T-helper 17 cell (primary cell): ENCODE measurements around the gene C1orf50. TPM values are rescaled to one million over a fixed set of nuclear protein-coding genes. Genes with fewer than 3 reads are reported as not detected.

Experiments
- ATAC-seq: fragments of 150-1000 bp; cut with Tn5 transposase; 2 replicates; pipeline ENCODE4 v1.10.0; 2021; ENCODE audit warnings: mild to moderate bottlenecking, moderate library complexity
- DNase-seq, 3 donors: peaks; one replicate each; pipeline versions ENCODE4 v3.0.0 to v3.0.0-alpha.2; 2020 to 2021
- H3K9me3 ChIP-seq: one replicate; pipeline ENCODE4 v1.7.0; 2013; ENCODE audit warnings: low read length, mild to moderate bottlenecking; ENCODE audit not compliant: control insufficient read depth, poor library complexity, severe bottlenecking
- H3K27ac Mint-ChIP-seq: one replicate; pipeline ENCODE4 v1.8.0; 2022; ENCODE audit warnings: mild to moderate bottlenecking, moderate library complexity, mixed read lengths
- H3K27me3 Mint-ChIP-seq: one replicate; pipeline ENCODE4 v1.8.0; 2022; ENCODE audit warnings: mixed read lengths
- H3K36me3 Mint-ChIP-seq: one replicate; pipeline ENCODE4 v1.8.0; 2022; ENCODE audit warnings: low read depth, mixed read lengths
- H3K4me1 Mint-ChIP-seq: one replicate; pipeline ENCODE4 v1.8.0; 2022; ENCODE audit warnings: mild to moderate bottlenecking, mixed read lengths
- H3K4me3 Mint-ChIP-seq: one replicate; pipeline ENCODE4 v1.8.0; 2022; ENCODE audit warnings: mild to moderate bottlenecking, moderate library complexity, mixed read lengths
- total RNA-seq, 4 donors: library from RNA in 2 of 4; stranded (reverse) in 2 of 4; gene quantifications; one replicate each; pipeline ENCODE4 v1.2.3 and lab custom pipeline; 2022 to 2026

Gene C1orf50
- total RNA-seq, 2 donors from 2014 or later = 14.8 to 15.5 TPM

- Mint-ChIP-seq H3K4me3 (no peak overlapping the region), H3K4me1 (peaks cover 12% of the 10 kb centered on the region), H3K27me3 (no peaks in the 10 kb centered on the region), H3K36me3 (no peaks in the 10 kb centered on the region), H3K27ac (no peak overlapping the region)
- DNase-seq (no peak), ATAC-seq (no peak)
- H3K9me3 ChIP-seq = no peaks in the 10 kb centered on the region
Observed at GRCh38 chr1:42735477-42736105, 31.5 kb upstream of the C1orf50 start.

DNA sequence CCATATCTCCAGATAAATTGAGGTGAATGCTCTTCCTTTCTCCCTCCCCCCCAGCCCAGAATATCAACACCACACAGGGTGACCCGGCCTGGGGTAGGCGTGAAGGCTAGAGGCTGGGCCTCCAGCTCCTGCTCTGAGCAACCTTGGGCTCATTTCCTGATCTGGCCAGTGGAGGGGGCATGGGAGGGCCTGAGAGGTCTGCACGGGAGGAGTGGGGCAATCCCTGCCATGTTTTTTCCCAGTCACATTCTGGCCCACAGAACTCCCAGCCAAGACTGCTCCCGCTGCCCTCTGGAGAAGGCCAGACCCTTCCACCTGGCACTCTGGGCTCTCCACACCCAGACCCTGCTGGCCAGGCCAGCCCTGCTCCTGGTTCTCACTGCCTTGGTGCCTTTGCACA is 30.9 kb upstream of the C1orf50 start:
- ATAC-seq = no peak
- Mint-ChIP-seq H3K4me3 (no peak overlapping the region), H3K36me3 (no peaks in the 10 kb centered on the region), H3K27ac (peak overlapping the region; percentile 95), H3K27me3 (no peaks in the 10 kb centered on the region), H3K4me1 (peaks cover 12% of the 10 kb centered on the region)
- no peak for DNase-seq
- no peaks in the 10 kb centered on the region for H3K9me3 ChIP-seq

DNA sequence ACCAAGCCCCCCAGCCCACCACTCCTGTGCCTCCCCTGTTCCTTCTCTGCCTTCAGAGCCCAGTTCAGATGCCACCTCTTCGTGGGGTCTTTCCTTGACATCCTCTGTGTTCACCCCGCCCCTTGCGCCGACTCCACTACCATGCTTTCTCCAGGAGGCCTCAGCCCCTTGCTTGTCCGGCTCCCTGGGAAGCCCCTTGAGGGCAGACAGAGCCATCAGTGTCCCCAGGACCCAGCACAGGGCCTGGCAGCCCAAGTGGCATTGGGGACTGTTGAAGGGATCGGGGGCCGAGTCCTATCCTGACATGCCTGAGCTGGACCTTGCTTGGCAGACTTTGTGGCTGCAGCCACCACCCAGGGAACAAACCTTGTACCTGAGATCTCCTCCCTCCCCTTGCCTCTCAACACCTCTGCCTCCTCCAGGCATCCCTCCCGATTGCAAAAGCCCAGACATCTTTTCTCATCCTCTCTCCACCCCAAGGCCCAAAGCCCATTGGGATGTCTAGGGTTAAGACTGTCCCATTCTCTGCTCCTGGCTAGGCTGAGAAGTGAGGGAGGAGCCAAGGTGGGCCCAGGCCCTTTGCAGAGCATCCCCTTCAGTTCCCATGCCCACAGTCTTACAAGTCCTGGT is 30.4 kb upstream of the C1orf50 start:
- peak overlapping the region; percentile 95 for H3K27ac Mint-ChIP-seq
- H3K27me3 Mint-ChIP-seq = no peaks in the 10 kb centered on the region
- no peak overlapping the region for H3K4me3 Mint-ChIP-seq
- ATAC-seq (no peak), DNase-seq (no peak)
- H3K4me1 Mint-ChIP-seq = peaks cover 12% of the 10 kb centered on the region
- no peaks in the 10 kb centered on the region for H3K9me3 ChIP-seq
- H3K36me3 Mint-ChIP-seq = no peaks in the 10 kb centered on the region

- ATAC-seq (peak; percentile 25), DNase-seq (no peak)
- no peaks in the 10 kb centered on the region for H3K9me3 ChIP-seq
- H3K4me1 Mint-ChIP-seq = peaks cover 12% of the 10 kb centered on the region
- peak overlapping the region; percentile 95 for H3K27ac Mint-ChIP-seq
- no peak overlapping the region for H3K4me3 Mint-ChIP-seq
- H3K36me3 Mint-ChIP-seq = no peaks in the 10 kb centered on the region
- no peaks in the 10 kb centered on the region for H3K27me3 Mint-ChIP-seq
Observed at GRCh38 chr1:42737257-42737656, 29.8 kb upstream of the C1orf50 start.

DNA sequence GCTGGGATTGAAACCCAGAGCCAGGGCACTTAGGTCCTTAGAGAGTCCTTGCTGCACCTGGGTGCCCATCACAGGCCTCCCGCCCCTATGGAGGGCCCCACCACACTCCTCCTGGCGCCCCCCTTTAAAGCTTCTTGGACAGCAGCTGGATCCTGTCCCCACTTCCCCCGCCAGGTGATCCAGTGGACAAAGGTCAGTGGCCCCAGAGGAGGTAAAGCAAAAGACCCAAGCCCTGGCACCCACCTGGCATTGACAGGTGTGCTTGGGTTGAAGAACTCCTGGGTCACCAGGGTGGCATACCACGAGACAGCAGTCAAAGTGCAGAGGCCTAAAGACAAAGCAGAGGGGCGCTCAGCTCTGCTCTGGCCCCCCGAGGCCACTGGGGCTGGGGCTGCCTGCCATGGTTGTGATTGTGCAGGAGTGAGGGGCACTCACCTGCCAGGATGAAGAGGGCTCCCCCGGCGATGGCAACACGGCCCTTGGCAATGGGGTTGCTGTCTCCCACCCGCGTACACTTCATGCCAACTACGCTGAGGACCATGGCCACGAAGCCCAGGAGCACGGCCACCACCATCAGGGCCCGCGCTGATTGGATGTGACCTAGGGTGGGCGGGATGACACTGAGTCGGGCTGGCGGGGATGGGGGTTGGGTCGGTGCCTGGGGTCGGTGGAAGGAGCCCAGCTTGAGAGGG is 28.9 kb upstream of the C1orf50 start:
- no peak for DNase-seq
- H3K4me3 Mint-ChIP-seq = no peak overlapping the region
- H3K9me3 ChIP-seq = no peaks in the 10 kb centered on the region
- no peaks in the 10 kb centered on the region for H3K27me3 Mint-ChIP-seq
- peaks cover 12% of the 10 kb centered on the region for H3K4me1 Mint-ChIP-seq
- no peak for ATAC-seq
- peak overlapping the region; percentile 95 for H3K27ac Mint-ChIP-seq
- no peaks in the 10 kb centered on the region for H3K36me3 Mint-ChIP-seq

DNA sequence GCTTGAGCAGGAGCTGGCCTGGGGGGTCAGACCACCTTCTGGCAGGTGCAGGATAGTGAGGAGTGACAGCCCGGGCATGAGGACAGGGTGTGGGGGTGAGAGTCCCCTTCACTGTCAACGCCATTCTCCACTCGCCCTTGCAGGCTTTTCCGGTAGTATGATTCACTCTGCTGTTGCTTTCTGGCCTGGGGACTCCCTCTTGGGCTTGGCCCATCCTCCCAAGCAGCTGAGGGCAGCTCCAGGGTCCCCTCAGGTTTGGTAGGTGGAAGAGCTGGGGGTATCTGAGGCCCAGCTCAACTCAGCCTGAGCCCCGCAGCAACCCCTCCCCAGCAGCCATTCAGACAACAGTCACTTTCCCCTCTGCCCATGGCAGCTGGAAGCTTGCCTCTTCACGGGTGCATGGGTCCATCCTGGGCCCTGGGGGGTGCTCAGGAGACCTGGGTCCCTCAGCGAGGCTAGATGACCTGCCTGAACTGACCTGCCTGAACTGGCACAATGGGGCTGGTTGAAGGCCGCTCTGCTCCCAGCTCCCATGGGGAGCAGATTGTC is 28.3 kb upstream of the C1orf50 start:
- Mint-ChIP-seq H3K27ac (peak overlapping the region; percentile 32), H3K36me3 (no peaks in the 10 kb centered on the region), H3K4me1 (peaks cover 14% of the 10 kb centered on the region), H3K4me3 (no peak overlapping the region), H3K27me3 (no peaks in the 10 kb centered on the region)
- DNase-seq (no peak), ATAC-seq (no peak)
- no peaks in the 10 kb centered on the region for H3K9me3 ChIP-seq

- Mint-ChIP-seq H3K36me3 (no peaks in the 10 kb centered on the region), H3K27ac (peak within 1 kb of the TSS; percentile 32), H3K4me1 (peaks cover 14% of the 10 kb centered on the region), H3K27me3 (no peaks in the 10 kb centered on the region), H3K4me3 (no peak within 1 kb of the TSS)
- DNase-seq (no peak), ATAC-seq (no peak)
- H3K9me3 ChIP-seq = no peaks in the 10 kb centered on the region
Observed at GRCh38 chr1:42739753-42740700, 27.0 kb upstream of the C1orf50 start, which contains the start of gene CLDN19. Gene CLDN19 (minus strand): TSS chr1:42740236. CDS start chr1:42740063, 173 bp downstream.

DNA sequence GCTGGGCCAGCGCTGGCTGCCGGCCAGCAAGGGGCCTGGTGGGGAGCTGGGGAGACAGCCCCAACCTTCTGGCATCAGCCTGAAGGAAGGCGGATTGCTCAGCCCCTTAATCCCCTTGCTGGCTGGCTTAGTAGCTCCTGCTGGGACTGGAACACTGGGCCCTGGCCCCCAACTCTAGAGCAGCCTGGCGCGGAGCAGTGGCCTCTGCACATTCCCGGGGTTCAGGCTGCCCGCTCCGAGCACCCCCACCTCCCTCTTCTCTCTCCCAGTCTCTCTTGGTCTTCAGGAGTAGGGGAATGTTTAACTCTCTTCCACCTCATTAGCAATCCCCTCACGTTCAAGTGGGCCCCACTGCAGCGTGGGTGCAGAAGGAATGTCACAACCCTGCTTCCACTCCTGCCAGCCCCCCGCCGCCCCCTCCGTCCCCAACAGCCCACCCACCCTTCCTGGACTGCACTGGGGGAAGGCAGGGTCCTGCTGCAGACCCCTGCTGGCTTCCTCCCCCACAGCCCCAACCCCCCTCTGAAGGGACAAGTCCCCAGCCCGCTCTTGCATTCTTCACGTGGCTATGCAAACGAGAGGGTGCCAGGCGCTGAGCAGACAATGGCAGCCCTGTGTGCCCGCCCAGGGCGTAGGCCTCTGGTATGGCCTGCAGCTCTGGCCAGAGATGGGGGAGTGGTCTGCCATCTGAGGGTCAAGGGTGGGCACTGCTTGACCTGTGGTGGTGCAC is 26.0 kb upstream of the C1orf50 start:
- no peaks in the 10 kb centered on the region for H3K9me3 ChIP-seq
- H3K4me3 Mint-ChIP-seq = no peak overlapping the region
- no peak overlapping the region for H3K27ac Mint-ChIP-seq
- ATAC-seq (no peak), DNase-seq (no peak)
- H3K36me3 Mint-ChIP-seq = no peaks in the 10 kb centered on the region
- H3K27me3 Mint-ChIP-seq = no peaks in the 10 kb centered on the region
- peaks cover 14% of the 10 kb centered on the region for H3K4me1 Mint-ChIP-seq

GRCh38 chr1:42741706-42742105 is 25.3 kb upstream of the C1orf50 start:
- Mint-ChIP-seq H3K4me3 (no peak overlapping the region), H3K36me3 (no peaks in the 10 kb centered on the region), H3K4me1 (peaks cover 10% of the 10 kb centered on the region), H3K27ac (no peak overlapping the region), H3K27me3 (no peaks in the 10 kb centered on the region)
- no peaks in the 10 kb centered on the region for H3K9me3 ChIP-seq
- ATAC-seq = no peak
- DNase-seq = no peak

GRCh38 chr1:42742141-42742540 is 24.9 kb upstream of the C1orf50 start:
- Mint-ChIP-seq H3K4me1 (peaks cover 6% of the 10 kb centered on the region), H3K4me3 (no peak overlapping the region), H3K27me3 (no peaks in the 10 kb centered on the region), H3K27ac (no peak overlapping the region), H3K36me3 (no peaks in the 10 kb centered on the region)
- ATAC-seq = no peak
- DNase-seq = no peak
- H3K9me3 ChIP-seq = no peaks in the 10 kb centered on the region

- DNase-seq (no peak), ATAC-seq (no peak)
- Mint-ChIP-seq H3K27me3 (no peaks in the 10 kb centered on the region), H3K36me3 (no peaks in the 10 kb centered on the region), H3K4me3 (no peak overlapping the region), H3K27ac (no peak overlapping the region), H3K4me1 (peaks cover 3% of the 10 kb centered on the region)
- no peaks in the 10 kb centered on the region for H3K9me3 ChIP-seq
Observed at GRCh38 chr1:42742617-42743316, 24.3 kb upstream of the C1orf50 start.
